ENCODE results near the gene ZNF473. TPM values are rescaled to one million over a fixed set of nuclear protein-coding genes. Genes with fewer than 3 reads are reported as not detected.

ZNF473 gene
- total RNA-seq, 1 donor from 2014 or later = 9.7 TPM

- H3K36me3 Mint-ChIP-seq = peaks cover 11% of the 10 kb centered on the region
- DNase-seq (ENCODE audit: low spot score) = peak; percentile 74
- H3F3A ChIP-seq (ENCODE audit: low read depth) = peaks cover 7% of the 10 kb centered on the region
- H3K36me3 ChIP-seq = no peaks in the 10 kb centered on the region
- no peaks in the 10 kb centered on the region for H3K4me1 ChIP-seq
- H3K27ac Mint-ChIP-seq = no peak overlapping the region
- H3K27me3 Mint-ChIP-seq (ENCODE audit: insufficient read depth, low read depth) = peaks cover 12% of the 10 kb centered on the region
- H3K4me3 ChIP-seq = no peak overlapping the region
- H4K20me1 ChIP-seq (ENCODE audit: low read depth) = peaks cover 30% of the 10 kb centered on the region
- no peak for TF ChIP-seq EZH2 (IDR thresholded peaks at IDR 0.05)
- TF ChIP-seq EZH2phosphoT487 (IDR thresholded peaks at IDR 0.05) = no peak
- TF ChIP-seq CTCF (IDR thresholded peaks at IDR 0.05) = peak; percentile 97
- H3K27ac ChIP-seq = no peak overlapping the region
- H2AFZ ChIP-seq (replicated peaks) = no peak overlapping the region
- no peaks in the 10 kb centered on the region for H3K9me3 Mint-ChIP-seq
- no peaks in the 10 kb centered on the region for H3K9me3 ChIP-seq (ENCODE audit: low read depth)
- no peak overlapping the region for H3K4me3 Mint-ChIP-seq
- no peaks in the 10 kb centered on the region for H3K27me3 ChIP-seq
- H3K4me1 Mint-ChIP-seq = peaks cover 4% of the 10 kb centered on the region
- no peaks in the 10 kb centered on the region for H3K79me2 ChIP-seq (ENCODE audit: low read depth)
- no peak overlapping the region for H3K9ac ChIP-seq
- H3K4me2 ChIP-seq = no peak overlapping the region
Measured at GRCh38 chr19:49983645-49984229, 42.1 kb upstream of the ZNF473 start.

DNA sequence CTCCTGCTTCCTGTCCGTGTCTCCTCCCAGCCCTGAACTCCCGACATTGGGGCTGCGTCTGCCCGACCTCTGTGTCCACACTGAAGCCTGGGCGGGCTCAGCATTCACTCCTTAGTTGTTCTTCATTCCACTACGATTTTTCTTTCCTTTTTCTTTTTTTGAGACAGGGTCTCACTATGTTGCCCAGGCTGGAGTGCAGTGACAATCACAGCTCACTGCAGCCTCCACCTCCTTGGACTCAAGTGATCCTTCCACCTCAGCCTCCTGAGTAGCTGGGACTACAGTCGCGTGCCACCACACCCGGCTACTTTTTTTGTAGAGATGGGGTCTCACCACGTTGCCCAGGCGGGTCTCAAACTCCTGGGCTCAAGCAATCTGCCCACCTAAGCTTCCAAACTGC, 41.3 kb upstream of the ZNF473 start:
- H3K9me3 Mint-ChIP-seq = no peaks in the 10 kb centered on the region
- Histone ChIP-seq H4K20me1 (ENCODE audit: low read depth) (peaks cover 30% of the 10 kb centered on the region), H3K4me2 (no peak overlapping the region), H3K27ac (no peak overlapping the region), H3K4me1 (no peaks in the 10 kb centered on the region), H3K9ac (no peak overlapping the region), H2AFZ (replicated peaks) (no peak overlapping the region), H3F3A (ENCODE audit: low read depth) (peaks cover 7% of the 10 kb centered on the region), H3K36me3 (no peaks in the 10 kb centered on the region), H3K9me3 (ENCODE audit: low read depth) (no peaks in the 10 kb centered on the region), H3K79me2 (ENCODE audit: low read depth) (no peaks in the 10 kb centered on the region), H3K27me3 (no peaks in the 10 kb centered on the region), H3K4me3 (no peak overlapping the region)
- H3K27me3 Mint-ChIP-seq (ENCODE audit: insufficient read depth, low read depth) = peaks cover 12% of the 10 kb centered on the region
- peaks cover 11% of the 10 kb centered on the region for H3K36me3 Mint-ChIP-seq
- no peak overlapping the region for H3K27ac Mint-ChIP-seq
- TF ChIP-seq CTCF (IDR thresholded peaks at IDR 0.05) = no peak
- TF ChIP-seq EZH2phosphoT487 (IDR thresholded peaks at IDR 0.05) = no peak
- TF ChIP-seq EZH2 (IDR thresholded peaks at IDR 0.05) = no peak
- H3K4me1 Mint-ChIP-seq = peaks cover 4% of the 10 kb centered on the region
- no peak for DNase-seq (ENCODE audit: low spot score)
- peak overlapping the region; percentile 4 for H3K4me3 Mint-ChIP-seq

DNA sequence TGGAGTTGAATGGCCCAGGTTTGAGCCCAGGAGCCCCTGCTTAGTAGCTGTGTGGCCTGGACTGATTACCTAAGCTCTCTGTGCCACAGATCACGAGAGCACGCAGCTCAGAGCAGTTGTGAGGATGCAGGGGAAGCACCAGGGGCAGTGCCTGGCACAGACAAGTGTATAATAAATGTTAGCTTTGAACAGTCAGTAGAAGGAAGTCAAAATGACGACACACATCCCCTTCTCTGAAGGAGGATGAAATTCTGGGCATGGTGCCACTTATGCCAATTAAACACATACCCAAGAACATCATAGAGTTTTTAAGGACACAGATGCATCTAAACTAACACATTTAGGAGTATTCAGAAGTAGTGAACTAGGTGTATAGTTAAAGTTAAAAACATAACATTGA, 39.9 kb upstream of the ZNF473 start:
- Mint-ChIP-seq H3K27me3 (ENCODE audit: insufficient read depth, low read depth) (peaks cover 10% of the 10 kb centered on the region), H3K27ac (no peak overlapping the region), H3K4me1 (peaks cover 4% of the 10 kb centered on the region), H3K9me3 (no peaks in the 10 kb centered on the region), H3K36me3 (peaks cover 8% of the 10 kb centered on the region), H3K4me3 (no peak overlapping the region)
- no peaks in the 10 kb centered on the region for H3K79me2 ChIP-seq (ENCODE audit: low read depth)
- no peak for TF ChIP-seq EZH2 (IDR thresholded peaks at IDR 0.05)
- TF ChIP-seq EZH2phosphoT487 (IDR thresholded peaks at IDR 0.05) = no peak
- TF ChIP-seq CTCF (IDR thresholded peaks at IDR 0.05) = no peak
- H4K20me1 ChIP-seq (ENCODE audit: low read depth) = peaks cover 30% of the 10 kb centered on the region
- no peak for DNase-seq (ENCODE audit: low spot score)
- H3K27ac ChIP-seq = no peak overlapping the region
- no peaks in the 10 kb centered on the region for H3K27me3 ChIP-seq
- peaks cover 7% of the 10 kb centered on the region for H3F3A ChIP-seq (ENCODE audit: low read depth)
- no peaks in the 10 kb centered on the region for H3K4me1 ChIP-seq
- H3K4me2 ChIP-seq = no peak overlapping the region
- no peaks in the 10 kb centered on the region for H3K9me3 ChIP-seq (ENCODE audit: low read depth)
- no peak overlapping the region for H2AFZ ChIP-seq (replicated peaks)
- no peaks in the 10 kb centered on the region for H3K36me3 ChIP-seq
- no peak overlapping the region for H3K9ac ChIP-seq
- no peak overlapping the region for H3K4me3 ChIP-seq
